ENCODE results near the gene CTSL.
A peak's percentile ranks its signal among the peaks of the same experiment; 100 is the strongest.
"Not testable (repeated sequence)": the region's sequence is repeated elsewhere in the genome, so short reads cannot be mapped to it uniquely, and the experiment has no call there.

The CTSL gene

DNA sequence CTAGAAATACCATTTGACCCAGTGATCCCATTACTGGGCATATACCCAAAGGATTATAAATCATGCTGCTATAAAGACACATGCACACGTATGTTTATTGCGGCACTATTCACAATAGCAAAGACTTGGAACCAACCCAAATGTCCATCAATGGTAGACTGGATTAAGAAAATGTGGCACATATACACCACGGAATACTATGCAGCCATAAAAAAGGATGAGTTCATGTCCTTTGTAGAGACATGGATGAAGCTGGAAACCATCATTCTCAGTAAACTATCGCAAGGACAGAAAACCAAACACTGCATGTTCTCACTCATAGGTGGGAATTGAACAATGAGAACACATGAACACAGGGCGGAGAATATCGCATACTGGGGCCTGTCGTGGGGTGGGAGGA, 18.3 kb downstream of the CTSL start:
- DNase-seq (ENCODE audit: low spot score); H3K9me3 Mint-ChIP-seq; H3K4me1 Mint-ChIP-seq (ENCODE audit: low read depth); H3K4me3 Mint-ChIP-seq; H3K27ac Mint-ChIP-seq; H3K36me3 Mint-ChIP-seq (ENCODE audit: low read depth): not testable (repeated sequence)
- peaks cover 23% of the 10 kb centered on the region for H3K27me3 Mint-ChIP-seq (ENCODE audit: low read depth)

- H3K9me3 Mint-ChIP-seq, result peaks cover 4% of the 10 kb centered on the region
- peaks cover 16% of the 10 kb centered on the region for H3K27me3 Mint-ChIP-seq (ENCODE audit: low read depth)
- no peaks in the 10 kb centered on the region for H3K36me3 Mint-ChIP-seq (ENCODE audit: low read depth)
- H3K4me1 Mint-ChIP-seq (ENCODE audit: low read depth), result peaks cover 8% of the 10 kb centered on the region
- no peak for DNase-seq (ENCODE audit: low spot score)
- H3K27ac Mint-ChIP-seq, result no peak overlapping the region
- H3K4me3 Mint-ChIP-seq, result no peak overlapping the region
Measured at GRCh38 chr9:87746186-87746585, 20.3 kb downstream of the CTSL start.

GRCh38 chr9:87748881-87749280, 23.0 kb downstream of the CTSL start:
- no peaks in the 10 kb centered on the region for H3K36me3 Mint-ChIP-seq (ENCODE audit: low read depth)
- H3K9me3 Mint-ChIP-seq, result peaks cover 10% of the 10 kb centered on the region
- H3K4me3 Mint-ChIP-seq, result no peak overlapping the region
- no peak overlapping the region for H3K27ac Mint-ChIP-seq
- H3K27me3 Mint-ChIP-seq (ENCODE audit: low read depth), result peaks cover 16% of the 10 kb centered on the region
- no peak for DNase-seq (ENCODE audit: low spot score)
- H3K4me1 Mint-ChIP-seq (ENCODE audit: low read depth), result no peaks in the 10 kb centered on the region

- no peak overlapping the region for H3K4me3 Mint-ChIP-seq
- H3K27ac Mint-ChIP-seq, result no peak overlapping the region
- H3K27me3 Mint-ChIP-seq (ENCODE audit: low read depth), result peaks cover 16% of the 10 kb centered on the region
- no peaks in the 10 kb centered on the region for H3K36me3 Mint-ChIP-seq (ENCODE audit: low read depth)
- DNase-seq (ENCODE audit: low spot score), result no peak
- H3K4me1 Mint-ChIP-seq (ENCODE audit: low read depth), result no peaks in the 10 kb centered on the region
- H3K9me3 Mint-ChIP-seq, result peaks cover 10% of the 10 kb centered on the region
Measured at GRCh38 chr9:87749335-87750035, 23.6 kb downstream of the CTSL start.

- Mint-ChIP-seq H3K4me1 (ENCODE audit: low read depth) (no peaks in the 10 kb centered on the region), H3K27me3 (ENCODE audit: low read depth) (peaks cover 15% of the 10 kb centered on the region), H3K27ac (no peak overlapping the region), H3K9me3 (peaks cover 18% of the 10 kb centered on the region), H3K36me3 (ENCODE audit: low read depth) (no peaks in the 10 kb centered on the region), H3K4me3 (no peak overlapping the region)
- no peak for DNase-seq (ENCODE audit: low spot score)
Measured at GRCh38 chr9:87750726-87751125, 24.8 kb downstream of the CTSL start.

DNA sequence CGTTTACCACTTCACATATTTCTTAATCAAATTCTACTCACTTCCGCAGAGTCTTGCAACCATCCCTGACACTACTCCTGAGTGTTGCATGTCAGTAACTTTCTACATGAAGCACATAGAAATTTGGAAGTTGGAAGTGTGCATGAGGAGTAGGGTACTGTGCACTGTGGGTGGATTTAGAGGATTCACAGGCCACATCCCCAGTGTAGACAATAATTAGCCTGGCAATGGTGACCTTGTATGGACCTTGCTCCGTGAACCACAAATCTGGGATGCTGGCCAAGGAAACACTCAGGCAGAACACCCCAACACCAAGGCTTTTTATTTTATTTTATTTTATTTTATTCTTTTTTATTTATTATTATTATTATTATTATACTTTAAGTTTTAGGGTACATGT, 25.5 kb downstream of the CTSL start:
- Mint-ChIP-seq H3K4me3 (no peak overlapping the region), H3K27me3 (ENCODE audit: low read depth) (peaks cover 13% of the 10 kb centered on the region), H3K4me1 (ENCODE audit: low read depth) (no peaks in the 10 kb centered on the region), H3K9me3 (peaks cover 18% of the 10 kb centered on the region), H3K36me3 (ENCODE audit: low read depth) (no peaks in the 10 kb centered on the region), H3K27ac (no peak overlapping the region)
- no peak for DNase-seq (ENCODE audit: low spot score)

DNA sequence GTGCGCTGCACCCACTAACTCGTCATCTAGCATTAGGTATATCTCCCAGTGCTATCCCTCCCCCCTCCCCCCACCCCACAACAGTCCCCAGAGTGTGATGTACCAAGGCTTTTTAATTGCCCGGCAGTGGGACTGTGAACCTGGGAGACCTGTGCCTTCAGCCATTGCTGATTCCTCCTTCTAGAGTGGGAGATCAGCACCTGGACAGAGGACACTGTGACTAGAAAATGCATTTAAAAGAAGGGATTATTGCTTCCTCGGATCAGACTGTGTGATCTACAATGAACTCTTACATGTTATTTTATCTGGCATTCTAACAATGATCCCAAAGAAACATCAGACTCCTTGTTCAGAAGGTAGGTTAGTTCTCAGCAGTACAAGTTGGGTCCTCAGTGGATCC, 25.9 kb downstream of the CTSL start:
- Mint-ChIP-seq H3K27ac (no peak overlapping the region), H3K4me1 (ENCODE audit: low read depth) (no peaks in the 10 kb centered on the region), H3K9me3 (peaks cover 18% of the 10 kb centered on the region), H3K27me3 (ENCODE audit: low read depth) (peaks cover 13% of the 10 kb centered on the region), H3K4me3 (no peak overlapping the region), H3K36me3 (ENCODE audit: low read depth) (no peaks in the 10 kb centered on the region)
- DNase-seq (ENCODE audit: low spot score), result no peak

- H3K27me3 Mint-ChIP-seq (ENCODE audit: low read depth), result peaks cover 9% of the 10 kb centered on the region
- no peak overlapping the region for H3K27ac Mint-ChIP-seq
- H3K4me3 Mint-ChIP-seq, result no peak overlapping the region
- no peak for DNase-seq (ENCODE audit: low spot score)
- no peaks in the 10 kb centered on the region for H3K36me3 Mint-ChIP-seq (ENCODE audit: low read depth)
- H3K9me3 Mint-ChIP-seq, result peaks cover 18% of the 10 kb centered on the region
- H3K4me1 Mint-ChIP-seq (ENCODE audit: low read depth), result no peaks in the 10 kb centered on the region
Measured at GRCh38 chr9:87753313-87753712, 27.4 kb downstream of the CTSL start.

DNA sequence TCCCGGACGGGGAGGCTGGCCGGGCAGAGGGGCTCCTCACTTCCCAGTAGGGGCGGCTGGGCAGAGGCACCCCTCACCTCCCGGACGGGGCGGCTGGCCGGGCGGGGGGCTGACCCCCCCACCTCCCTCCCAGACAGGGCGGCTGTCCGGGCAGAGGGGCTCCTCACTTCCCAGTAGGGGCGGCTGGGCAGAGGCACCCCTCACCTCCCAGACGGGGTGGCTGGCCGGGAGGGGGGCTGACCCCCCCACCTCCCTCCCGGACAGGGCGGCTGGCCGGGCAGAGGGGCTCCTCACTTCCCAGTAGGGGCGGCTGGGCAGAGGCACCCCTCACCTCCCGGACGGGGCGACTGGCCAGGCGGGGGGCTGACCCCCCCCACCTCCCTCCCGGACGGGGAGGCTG, 32.4 kb downstream of the CTSL start:
- H3K36me3 Mint-ChIP-seq (ENCODE audit: low read depth); DNase-seq (ENCODE audit: low spot score); H3K4me1 Mint-ChIP-seq (ENCODE audit: low read depth); H3K9me3 Mint-ChIP-seq; H3K4me3 Mint-ChIP-seq; H3K27ac Mint-ChIP-seq: not testable (repeated sequence)
- peaks cover 11% of the 10 kb centered on the region for H3K27me3 Mint-ChIP-seq (ENCODE audit: low read depth)

DNA sequence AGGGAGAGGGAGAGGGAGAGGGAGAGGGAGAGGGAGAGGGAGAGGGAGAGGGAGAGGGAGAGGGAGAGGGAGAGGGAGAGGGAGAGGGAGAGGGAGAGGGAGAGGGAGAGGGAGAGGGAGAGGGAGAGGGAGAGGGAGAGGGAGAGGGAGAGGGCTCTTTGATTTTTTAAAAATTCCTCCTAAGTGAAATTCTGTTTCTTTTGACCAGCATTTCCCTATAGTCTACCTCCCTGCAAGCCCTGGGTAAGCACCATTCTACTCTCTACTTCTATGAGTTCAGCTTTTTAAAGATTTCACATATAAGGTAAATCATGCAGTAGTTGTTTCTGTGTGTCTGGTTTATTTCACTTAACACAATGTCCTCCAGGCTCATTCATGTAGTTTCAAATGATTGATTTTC, 34.1 kb downstream of the CTSL start:
- H3K4me3 Mint-ChIP-seq; H3K36me3 Mint-ChIP-seq (ENCODE audit: low read depth); DNase-seq (ENCODE audit: low spot score); H3K27ac Mint-ChIP-seq; H3K9me3 Mint-ChIP-seq; H3K4me1 Mint-ChIP-seq (ENCODE audit: low read depth): not testable (repeated sequence)
- H3K27me3 Mint-ChIP-seq (ENCODE audit: low read depth), result peaks cover 16% of the 10 kb centered on the region

DNA sequence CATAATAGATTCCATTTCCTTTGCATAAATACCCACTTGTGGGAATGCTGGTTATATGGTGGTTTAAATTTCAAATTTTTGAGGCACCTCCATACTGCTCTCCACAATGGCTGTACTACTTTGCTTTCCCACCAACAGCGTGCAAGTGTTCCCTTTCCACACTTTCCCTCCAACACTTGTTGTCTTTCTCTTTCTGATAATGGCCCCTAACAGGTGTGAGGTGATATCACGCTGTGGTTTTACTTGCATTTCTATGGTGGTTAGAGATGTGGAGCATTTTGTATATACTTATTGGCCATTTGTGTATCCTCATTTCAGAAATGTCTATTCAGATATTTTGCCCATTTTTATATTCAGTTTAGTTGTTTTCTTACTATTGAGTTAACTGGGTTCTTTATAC, 34.6 kb downstream of the CTSL start:
- Mint-ChIP-seq H3K27ac (no peak overlapping the region), H3K27me3 (ENCODE audit: low read depth) (peaks cover 16% of the 10 kb centered on the region), H3K4me1 (ENCODE audit: low read depth) (no peaks in the 10 kb centered on the region), H3K4me3 (no peak overlapping the region), H3K9me3 (no peaks in the 10 kb centered on the region), H3K36me3 (ENCODE audit: low read depth) (no peaks in the 10 kb centered on the region)
- no peak for DNase-seq (ENCODE audit: low spot score)

DNA sequence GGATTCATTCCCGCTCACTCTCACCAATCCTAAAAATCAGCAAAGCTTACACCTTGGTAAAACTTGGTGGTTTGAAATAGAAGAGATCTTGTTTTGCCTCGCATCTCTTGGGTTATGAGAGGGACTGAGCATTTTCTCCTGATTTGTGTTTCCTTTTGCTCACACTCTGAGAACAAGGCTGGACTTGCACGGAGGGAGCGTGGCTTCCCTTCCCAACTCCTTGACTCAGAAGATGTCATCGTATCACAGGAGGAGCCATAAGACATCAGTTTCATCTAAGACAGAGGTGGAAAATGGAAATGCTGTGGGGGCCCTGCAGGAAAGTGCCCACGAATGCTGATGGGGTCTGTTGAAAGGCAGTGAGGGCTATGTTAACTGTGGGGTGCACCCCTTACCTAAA, 37.4 kb downstream of the CTSL start:
- H3K9me3 Mint-ChIP-seq, result no peaks in the 10 kb centered on the region
- no peaks in the 10 kb centered on the region for H3K36me3 Mint-ChIP-seq (ENCODE audit: low read depth)
- peaks cover 16% of the 10 kb centered on the region for H3K27me3 Mint-ChIP-seq (ENCODE audit: low read depth)
- DNase-seq (ENCODE audit: low spot score), result no peak
- H3K4me1 Mint-ChIP-seq (ENCODE audit: low read depth), result no peaks in the 10 kb centered on the region
- H3K4me3 Mint-ChIP-seq, result no peak overlapping the region
- H3K27ac Mint-ChIP-seq, result no peak overlapping the region

GRCh38 chr9:87765521-87765920, 39.6 kb downstream of the CTSL start:
- peaks cover 14% of the 10 kb centered on the region for H3K27me3 Mint-ChIP-seq (ENCODE audit: low read depth)
- H3K9me3 Mint-ChIP-seq, result no peaks in the 10 kb centered on the region
- H3K4me1 Mint-ChIP-seq (ENCODE audit: low read depth), result no peaks in the 10 kb centered on the region
- H3K36me3 Mint-ChIP-seq (ENCODE audit: low read depth), result no peaks in the 10 kb centered on the region
- DNase-seq (ENCODE audit: low spot score), result no peak
- H3K27ac Mint-ChIP-seq, result no peak overlapping the region
- no peak overlapping the region for H3K4me3 Mint-ChIP-seq

- Mint-ChIP-seq H3K36me3 (ENCODE audit: low read depth) (no peaks in the 10 kb centered on the region), H3K27me3 (ENCODE audit: low read depth) (peaks cover 8% of the 10 kb centered on the region), H3K4me1 (ENCODE audit: low read depth) (no peaks in the 10 kb centered on the region), H3K9me3 (no peaks in the 10 kb centered on the region), H3K4me3 (no peak overlapping the region), H3K27ac (no peak overlapping the region)
- peak; percentile 15 for DNase-seq (ENCODE audit: low spot score)
Measured at GRCh38 chr9:87766697-87767096, 40.8 kb downstream of the CTSL start.

- no peaks in the 10 kb centered on the region for H3K9me3 Mint-ChIP-seq
- H3K36me3 Mint-ChIP-seq (ENCODE audit: low read depth), result no peaks in the 10 kb centered on the region
- no peak overlapping the region for H3K27ac Mint-ChIP-seq
- H3K27me3 Mint-ChIP-seq (ENCODE audit: low read depth), result peaks cover 2% of the 10 kb centered on the region
- H3K4me3 Mint-ChIP-seq, result no peak overlapping the region
- no peak for DNase-seq (ENCODE audit: low spot score)
- H3K4me1 Mint-ChIP-seq (ENCODE audit: low read depth), result no peaks in the 10 kb centered on the region
Measured at GRCh38 chr9:87770616-87771315, 44.8 kb downstream of the CTSL start.
